Globus pallidus (tissue), 1 donor: ENCODE measurements around the gene HABP2.

Source experiments
- DNase-seq: peaks from one replicate; pipeline ENCODE4 v3.0.0-alpha.2; 2015; ENCODE audit warnings: low spot score

Gene HABP2

DNA sequence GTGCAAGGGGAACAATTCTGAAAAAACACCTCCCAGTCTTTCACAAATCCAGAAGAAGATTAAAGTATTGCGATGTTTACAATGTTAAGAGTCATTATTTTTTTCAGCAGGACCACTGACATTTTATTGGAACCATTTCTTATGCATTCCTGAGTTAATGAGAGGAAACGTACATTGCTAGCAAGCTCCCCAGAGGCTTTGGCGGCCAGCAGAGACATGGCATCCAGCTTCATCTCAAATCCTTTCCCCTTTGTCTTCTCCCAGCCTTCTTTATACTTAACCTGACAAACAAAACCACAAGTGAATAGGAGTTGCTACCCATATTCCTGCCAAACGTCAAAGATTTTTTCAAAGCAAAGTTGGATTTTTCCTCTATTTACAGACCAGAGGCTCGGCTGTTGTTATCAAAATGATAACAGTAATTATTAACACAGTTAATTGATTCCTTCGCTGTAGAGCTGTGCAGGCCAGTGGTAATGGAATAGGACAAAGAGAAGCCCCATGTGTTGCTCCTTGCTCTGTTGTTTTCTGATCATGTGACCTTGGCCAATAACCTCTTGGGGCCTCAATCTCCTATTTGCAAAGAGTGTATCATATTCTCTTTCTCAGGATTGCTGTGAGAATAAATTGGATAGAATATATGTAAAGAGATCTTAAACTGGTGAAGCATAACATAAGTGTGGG lies 79.0 kb downstream of the HABP2 start:
- no peak for DNase-seq
